ENCODE data around the gene VWA5A. TPM values are rescaled to one million over a fixed set of nuclear protein-coding genes. Genes with fewer than 3 reads are reported as not detected.

VWA5A gene
- polyA plus RNA-seq, 1 of the 3 experiments (the other 2 are of a cell fraction): 7.6 TPM

- no peak overlapping the region for H2AFZ ChIP-seq (ENCODE audit: low read depth)
- no peaks in the 10 kb centered on the region for H3K79me2 ChIP-seq (ENCODE audit: insufficient read depth)
- DNase-seq: no peak
- no peaks in the 10 kb centered on the region for H3K9me2 ChIP-seq
- no peak overlapping the region for H3K4me2 ChIP-seq
- ChIA-PET CTCF (interaction anchor here (1.1 kb wide), 1 partner anchor 83 kb away, joined by 3 read pairs; no protein-coding TSS in a partner anchor), POLR2A (no interaction called here)
- H3F3A ChIP-seq (replicated peaks; ENCODE audit: insufficient read depth): no peaks in the 10 kb centered on the region
- no peak overlapping the region for H3K9ac ChIP-seq
- no peaks in the 10 kb centered on the region for H3K4me1 ChIP-seq (ENCODE audit: control insufficient read depth in 1 of 2, insufficient read depth in 2 of 2, low read depth in 1 of 2, low read length in 1 of 2)
- no peak overlapping the region for H3K27ac ChIP-seq (ENCODE audit: low read depth in 2 of 2, low read length in 1 of 2)
- H4K20me1 ChIP-seq (ENCODE audit: insufficient read depth): no peaks in the 10 kb centered on the region
- TF ChIP-seq EZH2phosphoT487 (IDR thresholded peaks at IDR 0.05; ENCODE audit: borderline replicate concordance, low read depth) (no peak), ZBTB33 (IDR thresholded peaks at IDR 0.05; ENCODE audit: borderline replicate concordance, low read depth) (no peak), FOXJ3 (CRISPR knock-in tag; IDR thresholded peaks at IDR 0.05) (no peak), USF2 (IDR thresholded peaks at IDR 0.05; ENCODE audit: borderline replicate concordance, low read depth, low read length) (no peak), EP300 (IDR thresholded peaks at IDR 0.05; ENCODE audit: borderline replicate concordance in 1 of 2, low read depth in 1 of 2, low read length in 1 of 2) (no peak), SIN3A (IDR thresholded peaks at IDR 0.05; ENCODE audit: borderline replicate concordance, low read depth, low read length) (no peak), CHD2 (IDR thresholded peaks at IDR 0.05; ENCODE audit: low read length, partially characterized antibody) (no peak), FOXM1 (IDR thresholded peaks at IDR 0.05; ENCODE audit: low read depth) (no peak), PBX3 (IDR thresholded peaks at IDR 0.05) (no peak), MEF2A (IDR thresholded peaks at IDR 0.05; ENCODE audit: borderline replicate concordance, low read depth) (no peak), TAF1 (IDR thresholded peaks at IDR 0.05; ENCODE audit: borderline replicate concordance, low read depth, low read length) (no peak), SMC3 (IDR thresholded peaks at IDR 0.05; ENCODE audit: low read depth, low read length) (no peak), RXRA (IDR thresholded peaks at IDR 0.05; ENCODE audit: borderline replicate concordance, low read depth) (no peak), REST (IDR thresholded peaks at IDR 0.05; ENCODE audit: low read depth, low read length) (no peak), CTCF (IDR thresholded peaks at IDR 0.05) (no peak)
- no peaks in the 10 kb centered on the region; the same call in 1 of the 2 replicates for H3K27me3 ChIP-seq (ENCODE audit: insufficient read depth)
- no peaks in the 10 kb centered on the region for H3K36me3 ChIP-seq (replicated peaks in 1 of 2; ENCODE audit: control insufficient read depth in 1 of 2, insufficient read depth in 2 of 2, low read length in 1 of 2)
- no peaks in the 10 kb centered on the region for H3K9me3 ChIP-seq
- no peak overlapping the region for H3K4me3 ChIP-seq (ENCODE audit: low read depth in 2 of 2, low read length in 1 of 2)
Measured at GRCh38 chr11:124159481-124159880, 44.2 kb downstream of the VWA5A start.

Measured in SK-N-SH (cell line).